ENCODE measurements around the gene COX19. TPM values are rescaled to one million over a fixed set of nuclear protein-coding genes. Genes with fewer than 3 reads are reported as not detected.
A peak's percentile ranks its signal among the peaks of the same experiment; 100 is the strongest.

COX19 gene
- total RNA-seq, 6 experiments from 2014 or later: 5.6 to 7.6 (median 6.5) TPM

GRCh38 chr7:1017586-1018333 lies 42.4 kb upstream of the COX19 start:
- Mint-ChIP-seq H3K36me3 (ENCODE audit: low read depth) (peaks cover 19% of the 10 kb centered on the region), H3K4me3 (no peak overlapping the region), H3K4me1 (ENCODE audit: low read depth) (no peaks in the 10 kb centered on the region), H3K27me3 (ENCODE audit: insufficient read depth) (peaks cover 4% of the 10 kb centered on the region), H3K9me3 (peaks cover 13% of the 10 kb centered on the region), H3K27ac (no peak overlapping the region)
- no peak for DNase-seq
- no peak for TF ChIP-seq CTCF (IDR thresholded peaks at IDR 0.05)

- Mint-ChIP-seq H3K4me3 (no peak overlapping the region), H3K27ac (peak overlapping the region; percentile 18; the same call in 1 of the 2 replicates), H3K27me3 (ENCODE audit: insufficient read depth) (peaks cover 4% of the 10 kb centered on the region), H3K9me3 (peaks cover 5% of the 10 kb centered on the region), H3K36me3 (ENCODE audit: low read depth) (peaks cover 12% of the 10 kb centered on the region), H3K4me1 (ENCODE audit: low read depth) (no peaks in the 10 kb centered on the region)
- no peak for DNase-seq
- no peak for TF ChIP-seq CTCF (IDR thresholded peaks at IDR 0.05)
Observed at GRCh38 chr7:1016577-1017531, 41.5 kb upstream of the COX19 start.

- Mint-ChIP-seq H3K27me3 (ENCODE audit: insufficient read depth) (peaks cover 4% of the 10 kb centered on the region), H3K4me3 (no peak overlapping the region), H3K27ac (no peak overlapping the region), H3K36me3 (ENCODE audit: low read depth) (peaks cover 5% of the 10 kb centered on the region; the same call in 1 of the 2 replicates), H3K9me3 (no peaks in the 10 kb centered on the region), H3K4me1 (ENCODE audit: low read depth) (no peaks in the 10 kb centered on the region)
- no peak for TF ChIP-seq CTCF (IDR thresholded peaks at IDR 0.05)
- no peak for DNase-seq
Observed at GRCh38 chr7:1015196-1016121, 40.1 kb upstream of the COX19 start.

- Mint-ChIP-seq H3K27me3 (ENCODE audit: insufficient read depth) (peaks cover 4% of the 10 kb centered on the region), H3K9me3 (no peaks in the 10 kb centered on the region), H3K36me3 (ENCODE audit: low read depth) (peaks cover 8% of the 10 kb centered on the region; the same call in 1 of the 2 replicates), H3K27ac (no peak overlapping the region), H3K4me3 (no peak overlapping the region), H3K4me1 (ENCODE audit: low read depth) (no peaks in the 10 kb centered on the region)
- DNase-seq: no peak
- no peak for TF ChIP-seq CTCF (IDR thresholded peaks at IDR 0.05)
Observed at GRCh38 chr7:1014681-1015080, 39.3 kb upstream of the COX19 start.

- Mint-ChIP-seq H3K4me3 (no peak overlapping the region), H3K9me3 (no peaks in the 10 kb centered on the region), H3K27ac (no peak overlapping the region), H3K4me1 (ENCODE audit: low read depth) (no peaks in the 10 kb centered on the region), H3K36me3 (ENCODE audit: low read depth) (peaks cover 16% of the 10 kb centered on the region), H3K27me3 (ENCODE audit: insufficient read depth) (peaks cover 4% of the 10 kb centered on the region)
- TF ChIP-seq CTCF (IDR thresholded peaks at IDR 0.05): no peak
- DNase-seq: no peak
Observed at GRCh38 chr7:1013581-1013980, 38.2 kb upstream of the COX19 start.
